NCI-H2107 treated with DMSO at 0.1 percent for 48 hours (cell line): ENCODE data around the gene GTF3C4.
A peak's percentile ranks its signal among the peaks of the same experiment; 100 is the strongest.

Experiments used
- DNase-seq: peaks from one replicate; lab custom pipeline; 2025; ENCODE audit not compliant: unreplicated experiment; lab: John Stamatoyannopoulos, UW

Gene GTF3C4, protein sequence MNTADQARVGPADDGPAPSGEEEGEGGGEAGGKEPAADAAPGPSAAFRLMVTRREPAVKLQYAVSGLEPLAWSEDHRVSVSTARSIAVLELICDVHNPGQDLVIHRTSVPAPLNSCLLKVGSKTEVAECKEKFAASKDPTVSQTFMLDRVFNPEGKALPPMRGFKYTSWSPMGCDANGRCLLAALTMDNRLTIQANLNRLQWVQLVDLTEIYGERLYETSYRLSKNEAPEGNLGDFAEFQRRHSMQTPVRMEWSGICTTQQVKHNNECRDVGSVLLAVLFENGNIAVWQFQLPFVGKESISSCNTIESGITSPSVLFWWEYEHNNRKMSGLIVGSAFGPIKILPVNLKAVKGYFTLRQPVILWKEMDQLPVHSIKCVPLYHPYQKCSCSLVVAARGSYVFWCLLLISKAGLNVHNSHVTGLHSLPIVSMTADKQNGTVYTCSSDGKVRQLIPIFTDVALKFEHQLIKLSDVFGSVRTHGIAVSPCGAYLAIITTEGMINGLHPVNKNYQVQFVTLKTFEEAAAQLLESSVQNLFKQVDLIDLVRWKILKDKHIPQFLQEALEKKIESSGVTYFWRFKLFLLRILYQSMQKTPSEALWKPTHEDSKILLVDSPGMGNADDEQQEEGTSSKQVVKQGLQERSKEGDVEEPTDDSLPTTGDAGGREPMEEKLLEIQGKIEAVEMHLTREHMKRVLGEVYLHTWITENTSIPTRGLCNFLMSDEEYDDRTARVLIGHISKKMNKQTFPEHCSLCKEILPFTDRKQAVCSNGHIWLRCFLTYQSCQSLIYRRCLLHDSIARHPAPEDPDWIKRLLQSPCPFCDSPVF

DNA sequence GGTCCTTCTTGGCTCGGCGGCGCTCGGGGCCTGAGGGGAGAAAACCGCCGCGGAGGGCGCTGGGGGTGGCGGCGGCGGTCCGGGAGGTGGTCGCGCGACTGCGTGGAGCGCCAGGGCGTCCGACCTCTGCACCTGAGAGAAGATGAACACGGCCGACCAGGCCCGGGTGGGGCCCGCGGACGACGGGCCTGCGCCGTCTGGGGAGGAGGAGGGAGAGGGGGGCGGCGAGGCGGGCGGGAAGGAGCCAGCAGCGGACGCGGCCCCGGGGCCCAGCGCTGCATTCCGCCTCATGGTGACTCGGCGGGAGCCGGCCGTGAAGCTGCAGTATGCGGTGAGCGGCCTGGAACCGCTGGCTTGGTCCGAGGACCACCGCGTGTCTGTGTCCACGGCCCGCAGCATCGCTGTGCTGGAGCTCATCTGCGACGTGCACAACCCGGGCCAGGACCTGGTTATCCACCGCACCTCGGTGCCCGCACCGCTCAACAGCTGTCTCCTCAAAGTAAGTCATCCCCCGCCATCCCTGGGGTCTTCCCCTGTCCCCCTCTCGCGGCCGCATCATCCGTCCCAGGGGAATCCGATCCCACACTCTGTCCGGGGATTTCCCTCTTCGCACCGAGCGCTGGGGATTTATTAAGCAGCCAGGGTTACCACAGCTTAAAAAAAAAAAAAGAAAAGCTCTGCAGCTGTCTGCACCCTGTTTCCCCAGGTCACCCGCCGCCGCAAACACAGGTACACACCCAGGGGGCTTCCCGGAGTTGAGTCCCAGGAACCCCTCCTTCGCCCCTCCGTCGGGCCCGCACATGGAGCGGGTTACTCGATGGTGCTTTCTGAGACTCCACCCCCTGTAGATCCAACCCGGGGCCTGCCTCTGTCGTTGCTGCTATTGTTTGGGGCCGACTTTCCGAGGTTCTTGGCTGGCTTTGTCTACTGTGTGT lies at the start of gene GTF3C4:
GTF3C4 (plus strand) TSS at position 8 of the 935 bp plus-strand sequence; CDS start at position 143, 135 bp downstream.
- peak; percentile 3 for DNase-seq

DNA sequence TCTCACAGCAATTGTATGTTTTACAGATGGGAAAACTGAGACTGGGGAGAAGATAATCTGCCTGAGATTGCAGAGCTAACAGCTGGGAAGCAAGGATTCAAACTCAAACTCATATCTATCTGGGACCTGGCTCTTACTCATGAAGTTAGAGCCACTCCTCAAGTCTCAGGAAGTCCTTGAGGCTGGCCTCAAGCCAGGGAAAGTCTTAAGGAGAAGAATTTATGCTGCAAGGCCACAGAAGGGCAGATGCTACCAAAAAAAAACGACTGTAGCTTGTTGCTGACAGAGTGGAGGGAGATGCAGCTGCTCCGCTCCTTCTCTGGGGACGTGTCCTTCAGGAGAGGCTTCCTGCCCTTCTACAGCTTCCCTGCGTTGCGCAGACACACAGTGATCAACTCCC lies 48.1 kb upstream of the GTF3C4 start:
- no peak for DNase-seq

DNA sequence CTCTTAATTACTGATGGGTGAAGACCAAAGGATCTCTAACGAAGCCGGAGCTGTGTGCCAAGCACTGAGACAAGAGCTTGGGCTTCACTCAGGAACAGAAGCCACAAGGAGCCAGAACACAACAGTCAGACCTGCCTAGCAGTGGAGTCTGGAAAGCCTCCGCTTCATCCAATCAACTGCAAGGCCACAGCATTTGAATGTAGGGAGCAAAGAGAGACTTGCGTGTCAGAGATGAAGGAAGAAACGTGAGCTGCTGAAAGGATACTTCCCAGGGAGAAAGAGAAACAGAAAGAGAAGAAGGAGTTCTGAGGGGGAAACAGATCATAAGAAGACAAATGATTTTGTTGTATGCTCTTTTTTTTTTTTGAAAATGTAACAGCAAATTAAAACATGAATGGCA lies 44.0 kb upstream of the GTF3C4 start:
- DNase-seq = no peak

DNA sequence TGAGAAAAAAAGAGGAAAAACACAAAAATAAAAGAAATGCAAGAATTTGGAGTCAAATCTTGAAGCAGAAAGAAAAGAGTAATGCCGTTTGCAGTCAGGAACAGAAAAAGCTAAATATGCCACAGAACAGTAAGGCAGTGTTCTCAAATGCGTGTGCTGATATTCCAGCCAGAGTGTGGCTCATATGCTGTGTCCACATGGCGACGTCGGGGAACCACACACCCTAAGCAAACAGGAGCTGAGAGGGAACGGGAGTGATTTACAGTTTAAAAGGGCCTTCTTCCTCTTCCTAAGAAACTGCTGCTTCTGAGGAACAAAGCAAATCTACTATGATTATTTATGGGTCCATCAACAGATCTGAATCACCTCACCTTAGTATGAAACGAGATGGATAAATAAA lies 43.2 kb upstream of the GTF3C4 start:
- DNase-seq = no peak

DNA sequence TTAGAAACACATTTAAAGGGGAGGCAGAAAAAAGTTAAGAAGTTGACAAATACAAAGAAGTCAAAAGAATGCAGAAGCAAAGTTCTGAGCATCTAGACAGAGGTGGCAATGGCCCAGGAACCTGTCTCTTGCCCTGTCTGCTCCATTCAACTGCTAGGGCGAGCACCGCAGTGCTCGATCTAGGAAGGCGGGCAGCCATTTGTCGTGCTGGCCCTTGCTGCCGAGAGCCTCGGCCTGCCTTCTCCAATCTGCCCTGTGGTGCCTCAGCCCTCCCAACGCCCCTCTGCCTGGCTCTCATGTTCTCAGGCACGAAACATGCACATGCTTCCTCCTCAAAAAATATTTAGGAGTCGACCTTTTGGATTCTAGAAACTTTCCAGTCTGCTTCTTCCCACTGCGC lies 42.7 kb upstream of the GTF3C4 start:
- no peak for DNase-seq

DNA sequence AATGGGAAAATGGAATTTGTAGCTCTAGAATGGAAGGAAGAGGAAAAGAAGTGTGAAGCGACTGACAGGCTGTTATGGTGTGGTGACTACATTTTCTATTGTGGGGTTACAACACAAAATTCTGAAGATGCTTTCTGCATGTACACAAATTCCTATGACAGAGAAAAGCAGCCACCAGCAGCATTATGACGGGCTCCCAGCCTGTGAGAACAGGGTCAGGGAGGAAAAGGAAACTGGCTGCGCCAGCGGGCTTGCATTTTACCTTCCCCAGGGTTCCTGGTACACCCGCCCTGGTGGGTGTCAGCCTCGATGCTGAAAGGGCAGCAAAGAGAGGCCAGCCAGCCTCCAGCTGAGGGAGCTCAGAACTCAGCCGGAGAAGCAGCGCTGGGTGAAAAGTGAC lies 41.5 kb upstream of the GTF3C4 start:
- no peak for DNase-seq

DNA sequence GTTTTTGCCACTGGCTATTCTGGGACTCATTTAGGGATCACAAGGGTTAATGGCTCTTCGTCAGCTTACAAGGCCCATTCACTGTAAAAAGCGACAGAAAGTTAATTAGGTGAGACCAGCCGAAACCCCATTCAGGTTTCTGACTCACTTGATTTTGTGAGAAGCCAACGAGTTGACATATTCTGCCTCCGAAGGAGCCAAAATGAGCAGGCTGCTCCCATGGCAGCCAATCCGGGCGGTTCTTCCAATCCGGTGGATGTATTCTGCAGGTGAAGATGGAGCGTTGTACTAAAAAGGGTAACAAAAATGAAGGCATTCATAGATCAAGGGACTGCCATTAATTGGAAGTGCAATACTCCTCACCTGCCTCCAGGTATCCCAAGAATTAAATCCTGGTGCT lies 40.1 kb upstream of the GTF3C4 start:
- no peak for DNase-seq

DNA sequence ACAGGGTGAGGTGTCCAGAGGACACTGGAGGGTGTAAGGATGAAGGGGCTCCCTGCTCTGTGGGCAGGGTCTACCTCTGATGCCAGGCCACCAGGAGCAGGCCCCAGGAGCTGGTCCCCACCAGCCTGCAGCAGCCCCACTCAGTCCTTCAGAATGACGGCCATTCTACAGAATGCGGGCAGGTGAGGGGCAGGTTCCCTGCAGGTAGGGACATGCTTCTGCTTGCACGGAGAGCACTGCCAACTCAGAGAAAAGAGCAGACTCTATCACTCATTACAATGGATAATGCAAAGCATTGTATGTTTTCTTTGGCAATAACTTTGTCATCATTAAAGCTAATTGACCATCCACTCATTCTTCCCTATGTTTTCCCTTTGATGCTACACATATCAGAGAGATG lies 39.5 kb upstream of the GTF3C4 start:
- DNase-seq = no peak

DNA sequence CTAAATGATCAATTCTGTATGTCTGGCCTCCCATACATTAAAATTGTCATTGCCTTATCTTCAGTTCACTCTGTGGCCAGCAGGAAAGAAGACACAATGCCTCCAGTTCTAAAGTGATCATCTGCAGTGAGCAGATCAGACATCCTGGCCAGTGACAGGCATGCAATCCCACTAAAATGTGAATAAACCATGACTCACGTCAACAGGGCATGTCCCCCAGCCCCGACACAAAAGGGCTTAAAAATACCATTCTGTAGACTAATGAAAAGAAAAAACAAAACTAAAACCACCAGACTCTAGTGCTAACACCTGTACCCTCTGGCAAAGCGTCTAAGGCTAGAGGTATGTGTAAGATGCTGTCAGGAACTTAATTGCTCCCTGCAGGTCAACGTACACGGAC lies 39.0 kb upstream of the GTF3C4 start:
- no peak for DNase-seq

DNA sequence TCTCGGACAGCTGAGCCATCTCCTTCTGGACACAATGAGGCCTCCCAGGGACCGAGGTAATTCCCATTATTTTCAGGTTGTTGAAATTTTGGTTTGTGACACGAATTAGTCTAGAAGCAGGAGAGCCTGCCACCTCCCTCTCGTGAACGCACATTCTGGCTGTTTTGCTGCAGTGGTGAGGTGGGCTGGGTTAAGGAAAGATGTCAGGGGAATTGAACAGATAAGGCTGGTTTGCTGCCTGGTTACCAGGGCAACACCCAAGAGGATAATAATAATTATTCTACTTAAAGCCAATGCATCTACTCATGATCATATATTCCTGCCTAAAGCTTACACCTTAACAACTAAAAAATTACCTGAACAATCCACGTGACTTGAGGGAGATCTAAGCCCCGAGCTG lies 38.6 kb upstream of the GTF3C4 start:
- DNase-seq = no peak

DNA sequence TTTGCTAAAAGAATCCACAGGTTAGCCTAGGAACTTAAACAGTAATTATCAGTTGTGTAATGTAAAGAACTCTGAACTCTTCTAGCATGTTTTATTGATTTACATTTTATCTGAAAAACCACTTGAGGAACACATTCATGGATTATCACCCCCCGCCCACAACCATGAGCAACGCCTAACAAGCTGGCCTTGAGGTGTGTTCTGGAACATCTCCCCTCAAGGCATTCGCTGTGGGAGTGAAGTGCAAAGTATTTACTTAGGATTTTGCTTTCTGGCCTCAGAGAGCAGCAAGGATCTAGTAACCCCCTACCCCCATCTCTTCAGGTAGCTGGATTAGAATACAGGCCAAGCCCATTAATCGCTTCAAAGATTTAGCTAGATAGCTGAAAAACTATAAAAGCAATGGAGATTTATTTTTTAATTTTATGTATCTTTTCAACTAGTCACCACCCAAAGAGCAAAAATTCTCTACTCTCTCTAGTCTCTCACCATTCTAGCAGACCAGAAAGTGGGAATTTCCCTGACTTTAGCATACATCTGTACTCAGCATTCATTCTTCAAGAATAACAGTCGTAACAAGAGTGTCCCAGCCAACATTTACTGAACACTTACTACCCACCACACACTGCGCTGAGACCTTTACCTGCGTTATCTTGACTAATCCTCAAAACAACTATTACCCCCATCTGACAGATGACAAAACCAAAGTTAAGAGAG lies 37.7 kb upstream of the GTF3C4 start:
- no peak for DNase-seq

DNA sequence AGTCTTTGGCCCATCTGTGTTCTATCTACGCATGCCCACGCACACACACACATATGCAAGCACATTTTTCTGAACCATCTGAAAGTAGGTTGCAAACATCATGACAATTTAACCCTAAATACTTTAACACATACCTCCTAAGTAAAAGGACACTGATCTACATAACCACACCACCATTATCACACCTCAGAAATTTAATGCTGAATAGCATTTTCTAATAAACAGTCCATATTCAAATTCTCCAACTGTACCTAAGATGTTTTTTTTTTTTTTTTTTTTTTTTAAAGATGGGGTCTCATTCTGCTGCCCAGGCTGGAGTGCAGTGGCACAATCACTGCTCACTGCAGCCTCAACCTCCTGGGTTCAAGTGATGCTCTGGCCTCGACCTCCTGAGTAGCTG lies 35.9 kb upstream of the GTF3C4 start:
- no peak for DNase-seq

DNA sequence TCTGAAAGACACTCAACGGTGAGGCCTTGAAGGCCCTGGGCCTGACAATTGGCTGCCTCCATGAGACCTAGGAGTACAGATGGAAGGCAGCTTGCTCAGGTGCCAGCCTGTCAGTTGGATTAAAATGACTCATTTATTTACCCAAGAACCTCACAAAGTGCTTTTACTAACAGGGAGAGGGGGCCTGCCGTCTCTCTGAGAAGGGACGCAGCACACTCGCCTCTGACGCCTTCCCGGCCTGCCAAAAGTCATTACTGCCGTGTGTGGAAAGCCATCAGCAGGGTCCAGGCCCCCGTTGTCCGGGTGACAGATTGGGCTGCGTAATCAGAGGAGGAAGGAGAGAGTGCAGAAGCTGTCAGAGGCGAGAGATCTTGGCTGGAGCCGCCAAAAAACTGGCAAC lies 32.9 kb upstream of the GTF3C4 start:
- peak; percentile 14 for DNase-seq

DNA sequence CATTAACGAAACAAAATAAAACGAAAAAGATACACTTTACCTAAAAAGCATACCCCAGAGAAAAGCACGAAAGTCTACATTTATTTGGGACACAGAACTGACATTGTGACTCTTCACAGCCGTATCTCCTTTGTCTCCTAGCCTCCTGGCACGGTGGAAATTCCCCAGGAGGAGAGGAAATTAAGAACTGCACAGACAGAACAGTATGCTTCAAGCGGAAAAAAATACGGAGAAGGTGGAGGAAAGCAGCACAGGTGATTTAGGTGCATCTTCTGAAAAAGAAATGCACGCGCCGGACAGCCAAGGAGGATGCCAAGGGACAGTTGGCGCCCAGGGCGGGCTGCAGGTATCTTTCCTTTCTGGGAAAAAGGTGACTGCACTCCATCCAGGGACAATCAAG lies 32.5 kb upstream of the GTF3C4 start:
- no peak for DNase-seq

DNA sequence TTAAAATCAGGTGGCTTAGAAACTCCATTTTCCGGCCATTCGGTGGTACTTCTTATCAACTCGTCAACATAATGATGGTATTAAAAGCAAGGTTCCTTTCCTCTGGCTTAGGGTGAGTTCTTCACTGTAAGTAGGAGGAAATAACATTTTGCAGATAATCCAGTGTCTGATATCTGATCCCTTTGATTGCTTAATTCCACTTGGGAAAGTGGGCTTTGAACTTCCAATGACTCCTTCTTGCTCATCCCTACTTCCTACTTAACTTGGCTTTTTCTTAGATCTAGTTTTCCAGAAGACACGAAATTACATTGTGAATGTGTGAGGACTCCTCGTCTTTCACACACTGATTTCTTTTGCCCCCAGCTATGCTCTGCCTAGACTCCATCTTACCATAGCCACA lies 32.0 kb upstream of the GTF3C4 start:
- DNase-seq = no peak

DNA sequence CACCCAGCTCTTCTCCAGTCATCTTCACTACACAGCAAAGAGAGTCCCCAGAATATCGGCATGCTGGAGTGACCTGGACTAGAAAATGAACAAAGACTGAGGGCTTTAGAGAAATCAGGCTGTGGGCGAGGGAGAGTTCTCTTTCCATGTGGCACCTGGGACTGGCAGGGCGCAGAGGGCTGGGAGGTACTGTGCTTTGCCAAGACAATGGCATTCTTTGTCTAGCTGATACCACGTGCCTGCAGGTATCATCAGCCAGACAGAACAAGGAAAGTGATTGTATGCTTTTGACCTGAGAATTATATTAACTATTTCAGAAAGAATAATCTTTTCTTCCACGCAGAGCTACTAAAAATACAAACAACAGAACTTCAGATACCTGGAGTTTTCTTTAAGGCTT lies 30.9 kb upstream of the GTF3C4 start:
- no peak for DNase-seq

DNA sequence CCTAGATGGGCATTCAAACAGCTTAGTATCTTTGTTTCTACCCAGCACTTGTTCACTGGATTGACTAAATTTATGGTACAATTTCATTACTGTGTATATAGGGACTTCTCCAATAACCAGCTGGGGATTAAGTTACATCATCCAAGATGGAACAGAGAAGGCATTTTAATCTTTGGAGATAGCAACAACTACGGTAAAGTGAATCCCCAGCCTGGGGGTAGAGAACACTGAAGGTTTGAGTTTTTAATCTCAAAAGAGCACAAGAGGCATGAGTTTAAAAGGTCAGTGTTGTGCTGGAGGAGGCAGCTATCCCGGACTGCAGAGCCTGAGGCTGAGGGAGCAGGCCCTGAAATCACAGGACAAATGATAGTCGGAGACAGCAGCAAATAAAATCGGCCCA lies 29.0 kb upstream of the GTF3C4 start:
- no peak for DNase-seq

DNA sequence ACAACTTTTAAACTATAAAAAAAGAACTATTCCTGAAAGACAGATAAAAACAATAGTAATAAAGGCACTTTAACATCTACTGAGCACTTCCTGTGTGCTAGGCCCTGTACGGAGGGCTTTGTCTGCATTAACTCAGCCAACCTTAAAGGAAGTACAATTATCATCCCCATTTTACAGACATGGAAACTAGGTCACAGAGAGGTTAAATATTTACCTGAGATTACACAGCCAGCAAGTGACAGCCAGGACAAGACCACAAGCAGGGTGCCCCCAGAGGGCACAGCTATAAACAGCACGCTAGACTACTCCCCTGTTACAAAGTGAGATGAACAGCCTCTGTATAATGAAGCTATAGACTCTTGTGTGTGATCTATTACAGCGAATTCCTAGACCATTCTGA lies 26.0 kb upstream of the GTF3C4 start:
- DNase-seq = no peak

DNA sequence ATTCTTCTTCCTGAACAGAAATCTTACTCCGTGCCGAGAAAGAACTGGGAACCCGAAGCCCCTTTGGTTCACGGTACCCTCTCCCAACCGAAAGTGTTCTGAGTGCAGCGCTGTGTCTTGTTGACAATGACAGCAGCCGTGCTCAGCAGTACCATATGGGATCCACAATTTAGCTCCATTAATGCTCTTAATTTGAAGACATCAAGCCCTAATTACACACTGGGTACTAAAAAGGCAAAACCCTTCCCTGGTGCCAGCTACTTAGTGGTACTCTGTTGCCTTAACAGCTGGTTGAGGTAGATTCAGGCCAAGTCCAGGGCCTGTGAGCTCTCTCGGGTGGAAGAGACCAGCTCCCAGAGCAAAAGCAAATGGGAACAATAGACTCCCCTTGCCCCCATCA lies 25.0 kb upstream of the GTF3C4 start:
- DNase-seq = no peak

DNA sequence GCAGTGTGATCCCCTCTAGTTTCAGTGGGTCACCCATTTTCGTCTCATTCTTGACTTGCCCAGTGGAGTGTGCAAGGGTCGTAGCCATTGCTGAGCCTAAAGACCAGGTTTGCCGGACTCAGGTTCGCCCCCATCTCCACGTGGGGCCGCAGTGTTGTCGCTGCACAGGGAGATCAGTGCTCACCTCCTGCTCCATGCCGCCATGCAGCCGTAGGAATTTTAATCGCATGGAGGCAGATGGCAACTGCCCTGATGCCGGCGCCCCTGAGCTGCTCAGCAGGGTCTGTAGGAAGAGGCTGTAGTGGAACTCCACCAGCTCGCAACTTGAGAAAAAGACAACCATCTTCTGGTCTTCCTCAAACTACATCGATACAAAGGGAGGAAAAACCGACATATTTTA lies 24.6 kb upstream of the GTF3C4 start:
- no peak for DNase-seq

DNA sequence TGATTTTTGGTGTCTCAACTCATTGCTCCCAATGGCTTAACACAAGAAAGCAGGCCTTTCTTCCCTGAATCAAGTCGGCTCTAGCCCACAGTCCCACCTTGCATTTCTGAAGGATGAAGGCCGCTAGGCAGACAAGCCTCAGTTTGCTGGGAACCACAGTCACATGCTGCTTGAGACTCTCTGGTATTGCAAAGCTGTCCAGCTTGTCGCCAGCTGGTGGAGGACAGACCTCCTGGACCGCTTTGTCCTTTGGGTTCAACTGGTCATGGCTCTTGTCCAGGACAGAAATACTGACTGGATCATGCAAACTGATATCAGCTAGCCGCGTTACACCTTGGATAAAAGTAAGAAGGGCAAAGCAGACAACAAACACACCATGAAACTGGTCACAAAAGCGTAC lies 23.5 kb upstream of the GTF3C4 start:
- no peak for DNase-seq
